AG04449 (cell line): ENCODE measurements around the gene BCAS3.

Experiments
- CTCF ChIA-PET: fragments of 350-600 bp; formaldehyde crosslinking; extraction: SDS; loops from one replicate; lab custom pipeline; 2021; ENCODE audit warnings: antibody characterized with exemption; lab: Yijun Ruan, JAX
- POLR2A ChIA-PET: fragments of 400-600, 350-600 bp; formaldehyde crosslinking; extraction: SDS; loops from one replicate; lab custom pipeline; 2020; ENCODE audit warnings: antibody characterized with exemption, inconsistent platforms; lab: Yijun Ruan, JAX
- DNase-seq: peaks from one replicate; pipeline ENCODE4 v3.0.0-alpha.2; 2010; ENCODE audit warnings: low read depth, low spot score
- H3K4me3 ChIP-seq: 2 replicates; pipeline ENCODE4 v1.5.1; 2011; ENCODE audit warnings: low read depth, mild to moderate bottlenecking, control low read depth, low read length
- TF ChIP-seq, protein P1 (sequence below): IDR thresholded peaks from one replicate; pipeline ENCODE4 v1.5.1; 2011; ENCODE audit warnings: mild to moderate bottlenecking, moderate library complexity, low read length, control low read depth, inconsistent platforms; ENCODE audit not compliant: insufficient read depth; ENCODE audit errors: missing control alignments

Gene BCAS3

DNA sequence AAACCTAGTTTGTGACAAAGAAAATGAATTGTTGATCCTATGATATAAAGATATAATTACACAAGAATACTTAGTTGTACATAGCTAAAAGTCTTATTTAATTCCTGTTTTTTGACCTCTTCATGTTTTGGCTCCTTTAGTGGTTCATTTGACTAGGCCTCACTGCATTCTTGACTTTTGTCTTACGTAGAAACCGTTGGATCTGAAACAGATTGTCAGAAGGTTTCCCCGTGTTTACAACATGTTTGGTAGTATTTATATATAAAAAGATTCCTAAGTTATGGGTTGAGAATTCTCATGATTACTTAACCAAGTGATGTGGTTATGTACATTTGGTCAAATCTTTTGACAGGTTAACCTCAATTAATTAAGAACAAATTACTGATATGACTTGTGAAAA, 162.8 kb downstream of the BCAS3 start:
- TF ChIP-seq, protein P1, sequence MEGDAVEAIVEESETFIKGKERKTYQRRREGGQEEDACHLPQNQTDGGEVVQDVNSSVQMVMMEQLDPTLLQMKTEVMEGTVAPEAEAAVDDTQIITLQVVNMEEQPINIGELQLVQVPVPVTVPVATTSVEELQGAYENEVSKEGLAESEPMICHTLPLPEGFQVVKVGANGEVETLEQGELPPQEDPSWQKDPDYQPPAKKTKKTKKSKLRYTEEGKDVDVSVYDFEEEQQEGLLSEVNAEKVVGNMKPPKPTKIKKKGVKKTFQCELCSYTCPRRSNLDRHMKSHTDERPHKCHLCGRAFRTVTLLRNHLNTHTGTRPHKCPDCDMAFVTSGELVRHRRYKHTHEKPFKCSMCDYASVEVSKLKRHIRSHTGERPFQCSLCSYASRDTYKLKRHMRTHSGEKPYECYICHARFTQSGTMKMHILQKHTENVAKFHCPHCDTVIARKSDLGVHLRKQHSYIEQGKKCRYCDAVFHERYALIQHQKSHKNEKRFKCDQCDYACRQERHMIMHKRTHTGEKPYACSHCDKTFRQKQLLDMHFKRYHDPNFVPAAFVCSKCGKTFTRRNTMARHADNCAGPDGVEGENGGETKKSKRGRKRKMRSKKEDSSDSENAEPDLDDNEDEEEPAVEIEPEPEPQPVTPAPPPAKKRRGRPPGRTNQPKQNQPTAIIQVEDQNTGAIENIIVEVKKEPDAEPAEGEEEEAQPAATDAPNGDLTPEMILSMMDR, result no peak
- DNase-seq, result no peak
- no peak overlapping the region for H3K4me3 ChIP-seq
- CTCF ChIA-PET, result no interaction called here
- POLR2A ChIA-PET, result no interaction called here

DNA sequence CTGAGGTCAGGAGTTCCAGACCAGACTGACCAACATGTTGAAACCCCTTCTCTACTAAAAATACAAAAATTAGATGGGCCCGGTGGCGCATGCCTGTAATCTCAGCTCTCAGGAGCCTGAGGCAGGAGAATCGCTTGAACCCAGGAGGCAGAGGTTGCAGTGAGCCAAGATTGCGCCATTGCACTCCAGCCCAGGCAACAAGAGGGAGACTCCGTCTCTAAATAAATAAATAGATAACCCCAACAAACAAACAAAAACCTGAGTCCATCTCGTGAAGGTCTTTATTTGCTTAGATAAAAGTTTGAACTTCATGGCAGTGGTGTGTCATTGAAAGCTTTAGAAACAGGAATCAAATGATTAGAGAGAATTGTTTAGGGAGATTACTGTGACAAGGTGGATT, 167.4 kb downstream of the BCAS3 start:
- POLR2A ChIA-PET, result no interaction called here
- no peak overlapping the region for H3K4me3 ChIP-seq
- CTCF ChIA-PET, result no interaction called here
- DNase-seq, result no peak
- TF ChIP-seq, protein P1, result no peak

GRCh38 chr17:60846175-60846574, 168.5 kb downstream of the BCAS3 start:
- ChIA-PET POLR2A (no interaction called here), CTCF (no interaction called here)
- H3K4me3 ChIP-seq, result no peak overlapping the region
- DNase-seq, result no peak
- TF ChIP-seq, protein P1, result no peak

DNA sequence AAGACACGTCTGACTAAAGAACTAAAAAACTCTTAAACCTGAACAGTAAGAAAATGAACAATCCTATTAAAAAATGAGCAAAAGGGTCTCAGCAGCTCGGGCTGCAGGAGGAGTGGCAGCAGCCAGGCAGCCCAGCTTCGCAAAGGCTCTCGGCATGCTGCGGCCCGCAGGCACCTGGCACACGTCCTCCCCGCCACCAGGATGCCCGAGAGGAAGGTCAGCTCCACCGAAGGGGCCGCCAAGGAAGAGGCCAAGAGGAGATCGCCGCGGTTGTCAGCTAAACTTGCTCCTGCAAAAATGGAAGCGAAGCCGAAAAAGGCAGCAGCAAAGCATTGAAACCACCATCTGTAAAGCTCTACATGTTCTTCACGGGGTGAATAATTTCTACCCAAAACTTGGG, 173.5 kb downstream of the BCAS3 start:
- ChIA-PET POLR2A (no interaction called here), CTCF (interaction anchor here (1.1 kb wide), 1 partner anchor 131 kb away, joined by 3 read pairs; no protein-coding TSS in a partner anchor)
- H3K4me3 ChIP-seq, result no peak overlapping the region
- no peak for DNase-seq
- TF ChIP-seq, protein P1, result no peak

DNA sequence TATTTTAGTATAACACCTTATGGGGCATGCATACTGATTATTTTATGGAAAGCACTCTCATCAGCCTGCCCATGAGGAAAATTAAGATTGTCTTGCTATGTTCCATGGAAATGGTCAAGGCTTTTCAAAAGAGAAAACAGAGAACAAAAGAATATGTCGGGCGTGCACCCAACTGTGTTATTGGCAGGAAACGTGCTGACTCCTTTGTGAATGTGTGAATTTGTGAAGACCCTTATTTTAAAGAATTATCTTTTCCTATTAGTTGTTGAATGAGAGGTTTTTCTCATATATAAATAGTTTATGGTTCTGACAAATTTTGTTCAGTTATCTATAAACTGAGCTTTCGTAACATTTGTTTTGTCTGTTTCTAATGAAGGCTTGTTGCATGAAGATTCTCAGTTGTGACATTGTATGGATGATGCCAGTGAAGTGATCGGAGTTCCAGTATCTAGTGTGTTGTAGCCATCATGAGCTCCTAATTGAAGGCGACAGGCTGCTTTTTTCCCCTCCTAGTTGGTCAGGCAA, 180.0 kb downstream of the BCAS3 start:
- DNase-seq, result no peak
- ChIA-PET POLR2A (no interaction called here), CTCF (no interaction called here)
- TF ChIP-seq, protein P1, result no peak
- H3K4me3 ChIP-seq, result no peak overlapping the region

DNA sequence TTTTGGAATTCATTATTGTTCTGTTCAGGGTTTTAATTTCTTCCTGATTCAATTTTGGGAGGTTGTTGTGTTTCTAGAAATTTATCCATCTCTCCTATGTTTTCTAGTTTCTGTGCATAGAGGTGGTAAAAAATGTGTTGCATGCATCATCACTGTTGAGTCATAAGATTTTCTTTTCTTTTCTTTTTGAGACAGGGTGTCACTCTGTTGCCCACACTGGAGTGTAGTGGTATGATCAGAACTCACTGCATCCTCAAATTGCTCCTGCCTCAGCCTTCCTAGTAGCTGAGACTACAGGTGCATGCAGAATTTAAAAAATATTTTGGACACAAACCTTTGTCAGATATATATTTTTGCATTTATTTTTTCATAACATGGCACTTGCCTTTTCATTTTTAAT, 184.8 kb downstream of the BCAS3 start:
- DNase-seq, result no peak
- TF ChIP-seq, protein P1, result no peak
- ChIA-PET POLR2A (no interaction called here), CTCF (no interaction called here)
- H3K4me3 ChIP-seq, result no peak overlapping the region
